LHCN-M2 (cell line): ENCODE measurements around the gene CELSR3. TPM values are rescaled to one million over a fixed set of nuclear protein-coding genes. Genes with fewer than 3 reads are reported as not detected.

Experiments used
- DNase-seq: peaks from one replicate; pipeline ENCODE4 v3.0.0-alpha.2; 2012; ENCODE audit warnings: low read depth
- total RNA-seq: library from RNA; depleted of rRNA; stranded (reverse); fragments of >200 nt; gene quantifications from 2 replicates; pipeline ENCODE4 v1.2.3, GENCODE V29; 2014; rRNA removed

CELSR3 gene
- total RNA-seq, 1 experiment from 2014 or later, result 4.5 TPM

DNA sequence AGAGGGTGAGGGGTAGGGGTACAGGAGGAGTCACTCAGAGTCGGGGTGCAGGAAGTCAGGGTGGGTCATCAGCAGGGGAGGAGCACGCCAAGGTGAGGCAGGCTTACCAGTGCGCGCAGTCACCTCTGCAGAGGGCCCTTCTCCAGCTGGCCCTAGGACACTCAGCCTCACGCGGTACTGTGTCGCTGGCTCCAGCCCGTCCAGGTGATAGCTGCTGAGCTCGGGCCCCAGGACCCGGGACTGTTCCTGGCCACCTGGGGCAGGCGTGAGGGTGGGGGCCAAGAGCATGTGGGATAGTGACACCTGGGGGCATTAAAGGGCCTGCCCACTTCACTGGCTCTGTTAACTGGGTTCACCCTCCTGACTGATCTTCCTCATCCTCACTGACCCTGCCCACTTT lies 75.0 kb downstream of the CELSR3 start:
- no peak for DNase-seq

Other genes starting within 250 kb of the CELSR3 start
- gene PLXNB1, start 232.8 kb downstream of the CELSR3 start, total RNA-seq, result 21.5 and 23.4 TPM in 2 replicates
- 28.8 and 29.8 TPM in 2 replicates for gene CCDC51, start 222.8 kb downstream of the CELSR3 start, total RNA-seq
- 312 and 406 TPM in 2 replicates for gene TMA7, start 222.6 kb downstream of the CELSR3 start, total RNA-seq
- 13.9 and 14.1 TPM in 2 replicates for gene ATRIP, start 216.1 kb downstream of the CELSR3 start, total RNA-seq
- 192 and 227 TPM in 2 replicates for gene SHISA5, start 158.7 kb downstream of the CELSR3 start, total RNA-seq
- gene PFKFB4, start 106.1 kb downstream of the CELSR3 start, total RNA-seq, result 22.1 and 22.6 TPM in 2 replicates
- gene UCN2, start 99.1 kb downstream of the CELSR3 start, total RNA-seq, result 1.7 and 1.8 TPM in 2 replicates
- gene COL7A1, start 67.6 kb downstream of the CELSR3 start, total RNA-seq, result 12.7 and 14.2 TPM in 2 replicates
- 368 and 384 TPM in 2 replicates for gene UQCRC1, start 53.2 kb downstream of the CELSR3 start, total RNA-seq
- not detected in 2 replicates for gene TMEM89, start 41.1 kb downstream of the CELSR3 start, total RNA-seq
- gene SLC26A6, start 27.4 kb downstream of the CELSR3 start, total RNA-seq, result 19.6 and 32.5 TPM in 2 replicates
- 29.8 and 37.9 TPM in 2 replicates for gene NCKIPSD, start 23.0 kb upstream of the CELSR3 start, total RNA-seq
- 69.2 and 70.4 TPM in 2 replicates for gene IP6K2, start 54.3 kb upstream of the CELSR3 start, total RNA-seq
- 41.3 and 48.3 TPM in 2 replicates for gene PRKAR2A, start 185.0 kb upstream of the CELSR3 start, total RNA-seq
- 14.5 and 17.5 TPM in 2 replicates for gene SLC25A20, start 236.0 kb upstream of the CELSR3 start, total RNA-seq